ENCODE results near the gene MAGI1.

DNA sequence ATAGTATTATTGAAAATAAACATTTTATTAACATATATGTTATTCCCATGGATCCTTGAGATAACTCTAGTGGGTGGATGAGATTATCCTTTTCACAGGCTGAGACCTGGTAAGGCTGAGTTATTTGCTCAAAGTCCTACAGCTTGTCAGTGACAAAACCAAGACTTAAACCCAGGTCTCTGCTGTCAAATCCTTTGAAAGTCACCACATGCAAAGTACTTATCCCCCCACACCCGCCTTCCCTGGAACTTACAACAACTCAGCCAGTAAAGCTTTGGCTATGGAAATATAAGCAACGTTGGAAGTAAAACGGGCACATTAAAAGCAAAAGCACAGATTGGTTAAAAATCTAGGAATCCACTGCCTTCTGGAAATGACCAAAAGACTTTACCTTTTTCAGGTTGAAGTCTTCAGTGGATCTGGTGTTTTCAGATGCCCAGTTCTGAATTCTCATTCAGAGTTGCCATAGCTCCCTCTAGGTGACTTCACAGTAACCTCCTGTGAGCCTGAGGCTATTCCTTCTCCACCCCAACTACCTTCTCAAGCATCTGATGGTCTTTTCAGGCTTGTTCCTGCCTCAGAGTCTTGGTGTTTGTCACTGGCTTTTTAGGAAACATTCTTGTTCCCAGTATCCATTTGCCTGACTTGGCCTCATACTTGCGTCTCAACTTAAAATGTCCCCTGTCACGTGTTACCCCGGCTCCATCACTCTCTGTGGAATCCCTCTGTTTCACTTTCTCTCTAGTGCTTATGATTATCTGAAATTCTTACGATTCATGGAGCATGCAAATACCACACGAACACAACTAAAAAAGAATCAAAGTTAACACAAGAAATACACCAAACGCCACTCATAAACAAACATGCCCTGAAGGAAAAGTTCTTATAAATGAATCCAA, 131.2 kb downstream of the MAGI1 start:
- TF ChIP-seq USF2 (CRISPR knock-in tag; IDR thresholded peaks at IDR 0.05) (no peak), ZNF396 (CRISPR knock-in tag; IDR thresholded peaks at IDR 0.05; ENCODE audit: borderline replicate concordance) (no peak), RELA (CRISPR knock-in tag; IDR thresholded peaks at IDR 0.05; ENCODE audit: borderline replicate concordance) (no peak), GRHL2 (CRISPR knock-in tag; IDR thresholded peaks at IDR 0.05; ENCODE audit: insufficient replicate concordance, severe bottlenecking) (no peak), ESRRA (CRISPR knock-in tag; IDR thresholded peaks at IDR 0.05; ENCODE audit: borderline replicate concordance) (no peak), NR1H2 (CRISPR knock-in tag; IDR thresholded peaks at IDR 0.05) (no peak), NR3C1 (CRISPR knock-in tag; conservative IDR thresholded peaks at IDR 0.05; ENCODE audit: low read depth) (no peak)
- TF ChIP-seq, protein P1, sequence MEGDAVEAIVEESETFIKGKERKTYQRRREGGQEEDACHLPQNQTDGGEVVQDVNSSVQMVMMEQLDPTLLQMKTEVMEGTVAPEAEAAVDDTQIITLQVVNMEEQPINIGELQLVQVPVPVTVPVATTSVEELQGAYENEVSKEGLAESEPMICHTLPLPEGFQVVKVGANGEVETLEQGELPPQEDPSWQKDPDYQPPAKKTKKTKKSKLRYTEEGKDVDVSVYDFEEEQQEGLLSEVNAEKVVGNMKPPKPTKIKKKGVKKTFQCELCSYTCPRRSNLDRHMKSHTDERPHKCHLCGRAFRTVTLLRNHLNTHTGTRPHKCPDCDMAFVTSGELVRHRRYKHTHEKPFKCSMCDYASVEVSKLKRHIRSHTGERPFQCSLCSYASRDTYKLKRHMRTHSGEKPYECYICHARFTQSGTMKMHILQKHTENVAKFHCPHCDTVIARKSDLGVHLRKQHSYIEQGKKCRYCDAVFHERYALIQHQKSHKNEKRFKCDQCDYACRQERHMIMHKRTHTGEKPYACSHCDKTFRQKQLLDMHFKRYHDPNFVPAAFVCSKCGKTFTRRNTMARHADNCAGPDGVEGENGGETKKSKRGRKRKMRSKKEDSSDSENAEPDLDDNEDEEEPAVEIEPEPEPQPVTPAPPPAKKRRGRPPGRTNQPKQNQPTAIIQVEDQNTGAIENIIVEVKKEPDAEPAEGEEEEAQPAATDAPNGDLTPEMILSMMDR (IDR thresholded peaks at IDR 0.05) = no peak
- TF ChIP-seq, protein P2, sequence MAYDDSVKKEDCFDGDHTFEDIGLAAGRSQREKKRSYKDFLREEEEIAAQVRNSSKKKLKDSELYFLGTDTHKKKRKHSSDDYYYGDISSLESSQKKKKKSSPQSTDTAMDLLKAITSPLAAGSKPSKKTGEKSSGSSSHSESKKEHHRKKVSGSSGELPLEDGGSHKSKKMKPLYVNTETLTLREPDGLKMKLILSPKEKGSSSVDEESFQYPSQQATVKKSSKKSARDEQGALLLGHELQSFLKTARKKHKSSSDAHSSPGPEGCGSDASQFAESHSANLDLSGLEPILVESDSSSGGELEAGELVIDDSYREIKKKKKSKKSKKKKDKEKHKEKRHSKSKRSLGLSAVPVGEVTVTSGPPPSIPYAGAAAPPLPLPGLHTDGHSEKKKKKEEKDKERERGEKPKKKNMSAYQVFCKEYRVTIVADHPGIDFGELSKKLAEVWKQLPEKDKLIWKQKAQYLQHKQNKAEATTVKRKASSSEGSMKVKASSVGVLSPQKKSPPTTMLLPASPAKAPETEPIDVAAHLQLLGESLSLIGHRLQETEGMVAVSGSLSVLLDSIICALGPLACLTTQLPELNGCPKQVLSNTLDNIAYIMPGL (CRISPR knock-in tag; IDR thresholded peaks at IDR 0.05) = no peak
- TF ChIP-seq, protein P3, sequence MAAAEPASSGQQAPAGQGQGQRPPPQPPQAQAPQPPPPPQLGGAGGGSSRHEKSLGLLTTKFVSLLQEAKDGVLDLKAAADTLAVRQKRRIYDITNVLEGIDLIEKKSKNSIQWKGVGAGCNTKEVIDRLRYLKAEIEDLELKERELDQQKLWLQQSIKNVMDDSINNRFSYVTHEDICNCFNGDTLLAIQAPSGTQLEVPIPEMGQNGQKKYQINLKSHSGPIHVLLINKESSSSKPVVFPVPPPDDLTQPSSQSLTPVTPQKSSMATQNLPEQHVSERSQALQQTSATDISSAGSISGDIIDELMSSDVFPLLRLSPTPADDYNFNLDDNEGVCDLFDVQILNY (CRISPR knock-in tag; IDR thresholded peaks at IDR 0.05) = no peak

Data from WTC11 (cell line).